DOHH2 (cell line): ENCODE measurements around the gene CD59.

ENCODE experiments used
- EZH2phosphoT487 ChIP-seq: fragments of 200-600 bp; sonication (generic); IDR thresholded peaks from 2 replicates; pipeline ENCODE4 v1.6.1; 2017; ENCODE audit warnings: borderline replicate concordance, mild to moderate bottlenecking, antibody characterized with exemption, low read length, moderate library complexity, mixed read lengths
- TF ChIP-seq, protein P1 (sequence below): fragments of 200-600 bp; sonication (generic); IDR thresholded peaks from one replicate; pipeline ENCODE4 v1.5.1; 2014; ENCODE audit warnings: antibody characterized with exemption, mild to moderate bottlenecking, low read depth, low read length; ENCODE audit not compliant: poor library complexity, severe bottlenecking

GRCh38 chr11:33708985-33709384, 27.2 kb downstream of the CD59 start:
- TF ChIP-seq, protein P1, sequence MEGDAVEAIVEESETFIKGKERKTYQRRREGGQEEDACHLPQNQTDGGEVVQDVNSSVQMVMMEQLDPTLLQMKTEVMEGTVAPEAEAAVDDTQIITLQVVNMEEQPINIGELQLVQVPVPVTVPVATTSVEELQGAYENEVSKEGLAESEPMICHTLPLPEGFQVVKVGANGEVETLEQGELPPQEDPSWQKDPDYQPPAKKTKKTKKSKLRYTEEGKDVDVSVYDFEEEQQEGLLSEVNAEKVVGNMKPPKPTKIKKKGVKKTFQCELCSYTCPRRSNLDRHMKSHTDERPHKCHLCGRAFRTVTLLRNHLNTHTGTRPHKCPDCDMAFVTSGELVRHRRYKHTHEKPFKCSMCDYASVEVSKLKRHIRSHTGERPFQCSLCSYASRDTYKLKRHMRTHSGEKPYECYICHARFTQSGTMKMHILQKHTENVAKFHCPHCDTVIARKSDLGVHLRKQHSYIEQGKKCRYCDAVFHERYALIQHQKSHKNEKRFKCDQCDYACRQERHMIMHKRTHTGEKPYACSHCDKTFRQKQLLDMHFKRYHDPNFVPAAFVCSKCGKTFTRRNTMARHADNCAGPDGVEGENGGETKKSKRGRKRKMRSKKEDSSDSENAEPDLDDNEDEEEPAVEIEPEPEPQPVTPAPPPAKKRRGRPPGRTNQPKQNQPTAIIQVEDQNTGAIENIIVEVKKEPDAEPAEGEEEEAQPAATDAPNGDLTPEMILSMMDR, result no peak
- no peak for TF ChIP-seq EZH2phosphoT487
